HG03139 (cell line): ENCODE results near the gene IER3IP1.
"Not testable (repeated sequence)": the region's sequence is repeated elsewhere in the genome, so short reads cannot be mapped to it uniquely, and the experiment has no call there.

Experiments used
- ATAC-seq: cut with Tn5 transposase; IDR thresholded peaks from one replicate; pipeline ENCODE4 v1.9.1; 2021; ENCODE audit not compliant: unreplicated experiment

IER3IP1 gene

DNA sequence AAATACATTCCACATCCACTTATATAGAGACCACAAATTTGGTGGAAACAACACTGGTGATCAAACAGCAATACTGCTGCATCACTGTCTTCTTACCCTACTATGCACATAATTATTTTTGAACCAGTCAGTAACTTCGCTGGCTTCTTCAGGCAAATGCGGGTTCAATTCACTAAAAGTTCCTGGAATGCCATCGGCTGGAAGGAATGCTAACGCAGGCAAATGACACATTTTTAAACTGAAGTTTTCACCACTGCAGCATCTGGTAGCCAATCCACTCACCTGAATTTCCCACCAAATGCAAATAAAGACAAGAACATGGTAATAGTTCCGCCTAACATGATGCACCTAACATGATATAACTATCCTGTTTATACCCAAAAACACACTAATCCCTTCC is 15.9 kb downstream of the IER3IP1 start:
- ATAC-seq = no peak

DNA sequence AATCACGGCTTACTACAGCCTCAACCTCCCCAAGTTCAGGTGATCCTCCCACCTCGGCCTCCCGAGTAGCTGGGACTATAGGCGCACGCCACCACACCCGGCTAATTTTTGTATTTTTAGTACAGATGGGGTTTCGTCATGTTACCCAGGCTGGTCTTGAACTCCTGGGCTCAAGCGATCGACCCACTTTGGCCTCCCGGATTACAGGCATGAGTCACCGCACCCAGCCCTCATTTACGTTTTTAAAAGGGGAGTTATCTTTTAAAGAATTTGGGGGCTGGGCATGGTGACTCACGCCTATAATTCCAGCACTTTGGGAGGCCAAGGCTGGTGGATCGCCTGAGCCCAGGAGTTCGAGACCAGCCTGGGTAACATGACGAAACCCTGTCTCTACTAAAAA is 17.8 kb downstream of the IER3IP1 start:
- ATAC-seq = not testable (repeated sequence)

DNA sequence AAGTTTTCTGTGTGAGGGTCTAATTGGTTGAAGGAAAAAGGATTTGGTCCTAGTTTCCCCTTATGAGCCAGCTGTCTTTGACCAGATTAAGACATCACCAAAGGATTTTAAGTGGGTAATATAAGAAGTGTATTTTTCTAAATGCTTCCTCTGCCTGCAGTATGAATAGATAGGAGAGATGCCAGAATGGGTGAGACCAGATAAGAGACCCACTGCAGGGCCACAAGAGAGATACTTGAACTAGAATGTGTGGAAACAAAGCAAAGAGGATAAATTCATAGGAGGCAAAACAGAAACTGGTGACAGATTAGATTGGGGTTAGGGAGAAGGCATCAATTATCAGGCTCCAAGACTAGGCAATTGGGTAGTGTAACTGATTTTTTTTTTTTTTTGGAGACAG is 24.7 kb downstream of the IER3IP1 start:
- ATAC-seq = no peak

- ATAC-seq = peak; percentile 6
Observed at GRCh38 chr18:47150824-47151366, 25.3 kb downstream of the IER3IP1 start.

GRCh38 chr18:47150029-47150823 is 25.9 kb downstream of the IER3IP1 start, which contains the start of gene HDHD2:
TSS of gene HDHD2 (minus strand) at chr18:47150500. CDS start at chr18:47136439, 14,061 bp downstream.
- peak; percentile 92 for ATAC-seq

GRCh38 chr18:47149457-47150028 is 26.6 kb downstream of the IER3IP1 start:
- no peak for ATAC-seq

GRCh38 chr18:47146206-47146605 is 30.0 kb downstream of the IER3IP1 start:
- ATAC-seq = no peak

- no peak for ATAC-seq
Observed at GRCh38 chr18:47143899-47144485, 32.2 kb downstream of the IER3IP1 start.

- no peak for ATAC-seq
Observed at GRCh38 chr18:47143153-47143552, 33.0 kb downstream of the IER3IP1 start.

DNA sequence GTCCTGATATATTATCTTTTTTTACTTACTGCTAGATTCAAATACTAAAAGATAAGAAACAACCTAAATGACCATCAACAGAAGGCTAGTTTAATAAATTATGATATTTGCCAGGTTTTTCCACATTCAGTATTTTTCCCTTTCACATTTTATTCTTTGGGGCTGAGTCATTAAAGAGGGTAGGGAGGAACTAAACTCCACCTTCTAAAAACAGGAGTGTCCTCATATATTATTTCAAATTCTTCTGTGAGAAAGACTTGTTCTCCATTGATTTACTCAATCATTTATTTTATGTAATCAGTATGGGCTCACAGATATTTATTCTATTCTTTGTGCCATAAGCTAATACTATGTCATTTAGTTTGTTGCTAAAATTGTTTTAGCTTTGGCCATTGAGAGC is 34.9 kb downstream of the IER3IP1 start:
- ATAC-seq = no peak

DNA sequence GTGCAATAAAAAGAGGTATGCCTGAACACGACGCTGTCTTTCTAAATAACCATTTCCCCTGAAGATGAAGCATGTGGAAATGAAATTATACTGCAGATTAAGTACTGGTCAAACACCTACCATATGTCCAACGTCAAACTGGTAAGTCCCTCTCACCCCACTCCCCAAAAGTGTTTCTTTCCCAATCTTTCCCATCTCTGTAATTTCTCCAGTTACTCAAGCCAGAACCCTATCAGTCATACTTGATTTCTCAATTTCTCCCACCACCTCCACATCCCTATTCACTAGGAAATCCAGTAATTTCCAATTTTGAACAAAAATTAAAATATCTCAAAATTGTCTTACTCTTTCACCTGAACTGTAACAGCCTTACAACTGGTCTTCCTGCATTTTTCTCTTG is 55.0 kb downstream of the IER3IP1 start:
- no peak for ATAC-seq

- ATAC-seq = peak; percentile 61
Observed at GRCh38 chr18:47120428-47120827, 55.7 kb downstream of the IER3IP1 start.

- no peak for ATAC-seq
Observed at GRCh38 chr18:47118981-47119380, 57.2 kb downstream of the IER3IP1 start.

DNA sequence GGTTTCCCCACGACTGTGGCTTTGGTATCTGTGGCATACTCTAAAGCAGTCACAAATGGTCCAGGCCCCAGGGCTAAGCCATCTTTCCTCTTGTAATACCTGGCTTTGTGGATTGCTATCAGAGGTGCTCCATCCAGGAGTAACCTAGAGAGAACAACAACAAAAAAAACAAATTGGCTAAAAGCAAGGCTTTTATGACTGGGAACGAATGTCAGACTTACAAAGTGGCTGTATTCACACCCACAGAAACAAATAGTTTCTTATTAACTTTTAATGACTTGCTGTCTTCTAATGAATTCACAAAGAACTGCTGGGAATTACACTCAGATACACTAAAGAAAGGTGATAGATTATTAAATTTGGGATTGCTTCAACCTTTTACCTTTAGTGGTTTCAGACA is 61.0 kb downstream of the IER3IP1 start:
- no peak for ATAC-seq

DNA sequence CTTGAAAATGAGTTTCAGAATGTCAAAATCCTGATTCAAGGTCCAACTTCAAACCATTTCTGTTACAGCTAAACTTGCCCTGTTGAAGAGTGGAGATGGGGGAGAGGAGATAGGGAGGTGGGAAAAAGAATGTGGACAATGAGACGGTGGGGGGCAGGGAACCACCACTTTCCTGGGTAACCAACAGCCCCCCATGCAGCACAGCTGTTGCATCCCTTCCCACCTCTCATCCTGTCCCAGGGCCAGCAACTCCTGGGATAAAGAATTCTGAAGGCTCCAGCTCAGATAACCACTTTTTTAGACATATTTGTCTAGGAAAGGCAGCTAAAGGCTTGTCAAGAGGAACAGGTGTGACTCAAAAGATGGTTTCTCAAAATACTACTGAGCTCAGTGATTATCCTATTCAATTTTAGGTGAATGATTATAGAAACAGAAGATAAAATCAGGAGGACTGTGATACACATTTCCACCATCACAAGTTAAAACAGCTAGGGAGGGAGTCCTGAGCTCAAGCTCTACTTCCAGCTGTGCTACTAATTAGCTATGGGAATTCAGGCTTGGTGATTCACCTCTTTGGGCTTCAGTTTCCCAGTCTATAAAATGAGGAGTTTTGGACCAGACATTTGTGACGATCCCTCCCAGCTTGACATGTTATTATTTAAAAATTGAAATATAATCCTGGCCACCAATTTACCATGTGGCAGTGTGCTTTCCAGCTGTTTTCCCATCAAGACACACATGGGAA is 62.2 kb downstream of the IER3IP1 start:
- ATAC-seq = no peak

- ATAC-seq = no peak
Observed at GRCh38 chr18:47110492-47111274, 65.5 kb downstream of the IER3IP1 start.

DNA sequence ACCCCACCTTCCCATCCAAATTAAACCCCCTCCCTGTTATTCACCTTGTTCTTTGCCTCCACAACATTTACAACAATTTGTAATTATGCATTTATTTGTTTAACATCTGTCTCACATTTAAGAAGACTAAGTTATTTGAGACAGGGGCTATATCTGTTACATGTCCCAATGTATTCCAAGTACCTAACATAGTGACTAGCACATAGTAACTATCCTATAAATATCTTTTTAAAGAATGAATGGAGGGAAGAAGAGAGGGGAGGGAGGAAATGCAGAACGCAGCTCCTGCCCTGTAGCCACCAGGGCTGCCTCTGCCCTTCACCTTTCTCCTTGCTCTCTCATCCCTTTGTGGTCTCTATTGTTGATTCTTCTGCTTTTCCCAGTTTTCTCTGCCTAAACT is 66.4 kb downstream of the IER3IP1 start:
- no peak for ATAC-seq

GRCh38 chr18:47108998-47109405 is 67.2 kb downstream of the IER3IP1 start:
- ATAC-seq = no peak

GRCh38 chr18:47108373-47108772 is 67.8 kb downstream of the IER3IP1 start:
- no peak for ATAC-seq
